H1 (cell line): ENCODE results near the gene CCDC88C. TPM values are rescaled to one million over a fixed set of nuclear protein-coding genes. Genes with fewer than 3 reads are reported as not detected.
A peak's percentile ranks its signal among the peaks of the same experiment; 100 is the strongest.

Source experiments
- CTCF ChIA-PET: fragments of 300-600 bp; sonication (Branson Sonifier 250); formaldehyde crosslinking; loops from one replicate; lab custom pipeline; 2021; ENCODE audit not compliant: partially characterized antibody; lab: Charles Lee
- POLR2A ChIA-PET: fragments of 300-600 bp; sonication (Branson Sonifier 250); formaldehyde crosslinking; loops from one replicate; lab custom pipeline; 2021; ENCODE audit warnings: inconsistent platforms; ENCODE audit not compliant: partially characterized antibody; lab: Charles Lee
- DNase-seq, 2 experiments: peaks; one replicate each; pipeline versions ENCODE4 v3.0.0 to v3.0.0-alpha.2; 2010 to 2022; ENCODE audit warnings: low spot score in 2 of 2, low read depth in 1 of 2, mixed read lengths in 1 of 2
- FAIRE-seq: peaks from 2 replicates; lab custom pipeline; 2011; peaks lifted over from hg19 to GRCh38; lab: Jason Lieb, UNC
- H2AFZ ChIP-seq: 2 replicates; pipeline ENCODE4 v1.8.1; 2012; ENCODE audit warnings: low read length, inconsistent platforms
- H2AK5ac ChIP-seq: 2 replicates; pipeline ENCODE4 v1.6.1; 2013; ENCODE audit warnings: low read depth, low read length
- H2BK120ac ChIP-seq: replicated peaks from 2 replicates; pipeline ENCODE3; 2013; ENCODE audit warnings: low read depth, low read length, inconsistent platforms
- H2BK12ac ChIP-seq: 2 replicates; pipeline ENCODE4 v1.6.1; 2013; ENCODE audit warnings: low read depth, low read length
- H2BK15ac ChIP-seq: 2 replicates; pipeline ENCODE4 v1.6.1; 2013; ENCODE audit warnings: low read length
- H2BK20ac ChIP-seq: 2 replicates; pipeline ENCODE4 v1.6.1; 2013; ENCODE audit warnings: low read length
- H2BK5ac ChIP-seq: 2 replicates; pipeline ENCODE4 v1.6.1; 2013; ENCODE audit warnings: low read depth, low read length
- H3K14ac ChIP-seq: 2 replicates; pipeline ENCODE4 v1.6.1; 2013; ENCODE audit warnings: inconsistent platforms; ENCODE audit not compliant: insufficient read length
- H3K18ac ChIP-seq: 2 replicates; pipeline ENCODE4 v1.6.1; 2013; ENCODE audit warnings: low read length; ENCODE audit errors: extremely low read depth
- H3K23ac ChIP-seq: 2 replicates; pipeline ENCODE4 v1.6.1; 2013; ENCODE audit warnings: inconsistent platforms; ENCODE audit not compliant: insufficient read length
- H3K23me2 ChIP-seq: 2 replicates; pipeline ENCODE4 v1.6.1; 2013; ENCODE audit warnings: low read depth, low read length
- H3K27ac ChIP-seq: 2 replicates; pipeline ENCODE4 v1.6.1; 2011; ENCODE audit warnings: low read depth, low read length, inconsistent platforms
- H3K27me3 ChIP-seq, 4 experiments: replicated peaks in 1 of 4; 1 replicate in 1 of 4; 2 replicates in 3 of 4; pipeline versions ENCODE4 v1.6.1 to v1.8.1; 2011 to 2013; ENCODE audit warnings: low read length in 3 of 4, mild to moderate bottlenecking in 3 of 4, inconsistent platforms in 2 of 4, mixed read lengths in 2 of 4, moderate library complexity in 1 of 4; ENCODE audit not compliant: control insufficient read depth in 3 of 4, insufficient read depth in 3 of 4; ENCODE audit errors: extremely low read depth in 1 of 4
- H3K36me3 ChIP-seq, 4 experiments: 2 replicates each; pipeline versions ENCODE4 v1.6.1 to v1.8.1; 2011 to 2013; ENCODE audit warnings: mild to moderate bottlenecking in 4 of 4, low read length in 3 of 4, moderate library complexity in 2 of 4, control low read depth in 1 of 4, inconsistent platforms in 1 of 4; ENCODE audit not compliant: insufficient read depth in 4 of 4, control insufficient read depth in 2 of 4
- H3K4ac ChIP-seq: replicated peaks from 2 replicates; pipeline ENCODE3; 2013; ENCODE audit warnings: low read length, low read depth, mixed read lengths, inconsistent platforms; ENCODE audit not compliant: insufficient read length
- H3K4me1 ChIP-seq, 4 experiments: replicated peaks in 1 of 4; 1 replicate in 1 of 4; 2 replicates in 3 of 4; pipeline versions ENCODE4 v1.6.1 to v1.8.1; 2011 to 2013; ENCODE audit warnings: low read length in 3 of 4, inconsistent platforms in 2 of 4, mixed read lengths in 1 of 4; ENCODE audit not compliant: insufficient read depth in 4 of 4, control insufficient read depth in 3 of 4
- H3K4me2 ChIP-seq, 2 experiments: 2 replicates each; pipeline versions ENCODE4 v1.6.1 to v1.8.1; 2011 to 2013; ENCODE audit warnings: low read depth in 2 of 2, low read length in 2 of 2, control low read depth in 1 of 2, inconsistent platforms in 1 of 2, mild to moderate bottlenecking in 1 of 2; ENCODE audit not compliant: insufficient read depth in 1 of 2
- H3K4me3 ChIP-seq, 4 experiments: fragments of 200-600, 300-600 bp in 1 of 4; sonication (generic), shearing (Covaris generic), sonication (Bioruptor Twin) in 1 of 4; 2 replicates each; pipeline versions ENCODE4 v1.5.1 to v1.8.1; 2011 to 2016; ENCODE audit warnings: low read length in 4 of 4, low read depth in 3 of 4, control low read depth in 2 of 4, inconsistent platforms in 2 of 4, mild to moderate bottlenecking in 2 of 4, mixed read lengths in 1 of 4, moderate library complexity in 1 of 4; ENCODE audit not compliant: insufficient read depth in 2 of 4; ENCODE audit errors: extremely low read depth in 1 of 4
- H3K56ac ChIP-seq: replicated peaks from 2 replicates; pipeline ENCODE3; 2013; ENCODE audit warnings: low read depth, mild to moderate bottlenecking, mixed read lengths, low read length, inconsistent platforms; ENCODE audit not compliant: insufficient read length
- H3K79me1 ChIP-seq: 2 replicates; pipeline ENCODE4 v1.6.1; 2013; ENCODE audit warnings: low read depth, low read length, control low read depth
- H3K79me2 ChIP-seq, 2 experiments: 2 replicates each; pipeline versions ENCODE4 v1.6.1 to v1.8.1; 2012 to 2013; ENCODE audit warnings: low read length in 2 of 2, mild to moderate bottlenecking in 2 of 2, inconsistent platforms in 1 of 2; ENCODE audit not compliant: insufficient read depth in 2 of 2, control insufficient read depth in 1 of 2
- H3K9ac ChIP-seq, 4 experiments: replicated peaks in 1 of 4; 1 replicate in 1 of 4; 2 replicates in 3 of 4; pipeline versions ENCODE4 v1.6.1 to v1.8.1; 2011 to 2013; ENCODE audit warnings: low read depth in 3 of 4, low read length in 3 of 4, control low read depth in 2 of 4, mild to moderate bottlenecking in 2 of 4, moderate library complexity in 2 of 4, inconsistent platforms in 1 of 4; ENCODE audit errors: extremely low read depth in 1 of 4
- H3K9me3 ChIP-seq, 2 experiments: 2 replicates each; pipeline versions ENCODE4 v1.6.1 to v1.8.1; 2012 to 2013; ENCODE audit warnings: mild to moderate bottlenecking in 2 of 2, moderate library complexity in 2 of 2, control low read depth in 1 of 2, inconsistent platforms in 1 of 2, low read depth in 1 of 2, low read length in 1 of 2, mixed read lengths in 1 of 2; ENCODE audit not compliant: insufficient read depth in 2 of 2
- H4K20me1 ChIP-seq, 2 experiments: replicated peaks in 1 of 2; 2 replicates each; pipeline versions ENCODE3 to v1.8.1; 2011 to 2013; ENCODE audit warnings: inconsistent platforms in 2 of 2, low read length in 2 of 2, mild to moderate bottlenecking in 1 of 2; ENCODE audit not compliant: insufficient read depth in 2 of 2, control insufficient read depth in 1 of 2
- H4K5ac ChIP-seq: 2 replicates; pipeline ENCODE4 v1.6.1; 2013; ENCODE audit warnings: low read length, low read depth, mixed read lengths, inconsistent platforms; ENCODE audit not compliant: insufficient read length
- H4K8ac ChIP-seq: 2 replicates; pipeline ENCODE4 v1.8.0; 2013; ENCODE audit warnings: mild to moderate bottlenecking, moderate library complexity, low read length, inconsistent platforms; ENCODE audit not compliant: insufficient read depth; ENCODE audit errors: extremely low read depth
- H4K91ac ChIP-seq: replicated peaks from 2 replicates; pipeline ENCODE3; 2013; ENCODE audit warnings: low read length, mixed read lengths, inconsistent platforms; ENCODE audit not compliant: insufficient read length
- ASH2L ChIP-seq: fragments of 200-600, 300-600 bp; sonication (generic); IDR thresholded peaks from one replicate; pipeline ENCODE4 v1.7.1; 2017; ENCODE audit warnings: low read length
- CEBPB ChIP-seq: IDR thresholded peaks from 2 replicates; pipeline ENCODE4 v1.6.1; 2012; ENCODE audit warnings: low read depth, low read length
- CHD2 ChIP-seq: IDR thresholded peaks from 2 replicates; pipeline ENCODE4 v1.6.1; 2012; ENCODE audit warnings: low read length, improper control_type of control experiment
- CREB1 ChIP-seq: IDR thresholded peaks from 2 replicates; pipeline ENCODE4 v1.6.1; 2012; ENCODE audit warnings: inconsistent platforms
- EZH2 ChIP-seq: fragments of 200-600 bp; sonication (generic); IDR thresholded peaks from 2 replicates; pipeline ENCODE4 v1.7.1; 2012; ENCODE audit warnings: low read depth, mild to moderate bottlenecking, moderate library complexity, low read length, inconsistent platforms; ENCODE audit not compliant: severe bottlenecking
- HDAC6 ChIP-seq: IDR thresholded peaks from one replicate; pipeline ENCODE4 v1.7.1; 2012; ENCODE audit warnings: low read depth, mild to moderate bottlenecking, inconsistent platforms, low read length, moderate library complexity
- MAFK ChIP-seq: IDR thresholded peaks from 2 replicates; pipeline ENCODE4 v1.6.1; 2012; ENCODE audit warnings: low read depth, mild to moderate bottlenecking, improper control_type of control experiment, low read length
- RAD21 ChIP-seq, 2 experiments: IDR thresholded peaks in 1 of 2; conservative IDR thresholded peaks in 1 of 2; 2 replicates each; pipeline ENCODE4 v1.6.1; 2011; ENCODE audit warnings: low read depth in 2 of 2, low read length in 2 of 2, improper control_type of control experiment in 1 of 2, inconsistent platforms in 1 of 2, mild to moderate bottlenecking in 1 of 2, moderate library complexity in 1 of 2
- RFX5 ChIP-seq: IDR thresholded peaks from 2 replicates; pipeline ENCODE4 v1.6.1; 2011; ENCODE audit warnings: low read depth, low read length, improper control_type of control experiment, borderline replicate concordance
- RNF2 ChIP-seq: fragments of 200-900, 300-1000 bp; sonication (generic); IDR thresholded peaks from 2 replicates; pipeline ENCODE4 v1.7.1; 2016; ENCODE audit warnings: borderline replicate concordance, low read depth, mild to moderate bottlenecking, antibody characterized with exemption, low read length; ENCODE audit not compliant: poor library complexity, severe bottlenecking; ENCODE audit errors: missing control alignments
- SIX5 ChIP-seq: IDR thresholded peaks from 2 replicates; pipeline ENCODE4 v1.6.1; 2011; ENCODE audit warnings: mild to moderate bottlenecking, low read depth, low read length
- WGBS, 2 experiments: shearing (Covaris generic) in 1 of 2; methylation state at CpG; one replicate each; pipeline versions ENCODE4 v1.1.6 to v1.1.7; 2013 to 2015; ENCODE audit warnings: low lambda C conversion rate in 2 of 2, mixed read lengths in 2 of 2, inconsistent platforms in 1 of 2, low coverage in 1 of 2, missing lambda C conversion rate in 1 of 2; ENCODE audit not compliant: insufficient replicate concordance in 2 of 2, insufficient coverage in 1 of 2, insufficient read length in 1 of 2; ENCODE audit errors: extremely low coverage in 1 of 2, missing lambda C conversion rate in 1 of 2; 5-methylcytosine and 5-hydroxymethylcytosine counted together
- polyA plus RNA-seq, 7 experiments: library from polyadenylated mRNA; depleted of rRNA in 3 of 7; stranded (reverse) in 5 of 7; unstranded in 2 of 7; fragments of >200 nt in 5 of 7; fragments of 200-250 nt in 2 of 7; gene quantifications; 1 replicate in 5 of 7; 2 replicates in 1 of 7; 4 replicates in 1 of 7; pipeline versions ENCODE4 v1.2.1 to v1.2.3, GENCODE V29; 2011 to 2013; ENCODE audit warnings: missing spikeins in 2 of 7, mixed read lengths in 2 of 7
- total RNA-seq: library from RNA; stranded (reverse); fragmentation: NEBNext Ultra II Directional; extraction: Animal tissue kit (Norgen Biotek cat#: 25700); gene quantifications from 2 replicates; pipeline ENCODE4 v1.2.1, GENCODE V29; 2021
- TF ChIP-seq, protein P1 (sequence below): IDR thresholded peaks from 2 replicates; pipeline ENCODE4 v1.6.1; 2012; ENCODE audit warnings: inconsistent platforms
- TF ChIP-seq, protein P2 (sequence below): IDR thresholded peaks from 2 replicates; pipeline ENCODE4 v1.6.1; 2012; ENCODE audit warnings: inconsistent platforms

CCDC88C gene
- total and polyA plus RNA-seq, 2 of the 8 experiments (the other 6 are each of a cell fraction or from before 2014, with no cell fraction given), result 10.3 to 57.7 TPM

DNA sequence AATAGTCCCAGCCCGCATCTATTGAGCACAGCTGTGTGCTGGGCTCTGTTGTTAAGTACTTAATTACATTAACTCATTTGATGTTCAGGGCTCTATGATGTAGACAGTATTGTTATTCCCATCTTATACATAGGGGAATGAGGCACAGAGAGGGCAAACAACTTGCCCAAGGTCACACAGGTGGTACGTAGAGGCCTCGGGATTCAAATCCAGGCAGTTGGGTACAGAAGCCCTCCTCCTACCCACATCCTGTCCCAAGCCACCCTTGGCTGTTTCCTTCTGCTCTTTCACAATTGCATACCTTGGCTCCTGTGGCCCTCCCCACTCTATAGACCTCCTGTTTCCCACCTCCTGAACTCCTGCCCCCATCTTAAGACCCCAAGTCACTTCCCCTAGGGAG is 163.2 kb downstream of the CCDC88C start:
- Histone ChIP-seq H2BK20ac (no peak overlapping the region), H3K9me3 (no peaks in the 10 kb centered on the region), H3K36me3 (no peaks in the 10 kb centered on the region), H3K79me1 (no peaks in the 10 kb centered on the region), H3K27ac (no peak overlapping the region), H3K79me2 (no peaks in the 10 kb centered on the region), H3K14ac (no peak overlapping the region), H3K4ac (no peak overlapping the region), H2AFZ (no peak overlapping the region), H4K8ac (no peak overlapping the region), H3K4me1 (peaks cover 0 to 10% (median 8%) of the 10 kb centered on the region in 4 experiments; a peak in 6 of 7 replicates), H3K27me3 (peaks cover 0 to 16% (median 9%) of the 10 kb centered on the region in 4 experiments; a peak in 6 of 7 replicates), H4K91ac (no peak overlapping the region), H3K4me2 (peak overlapping the region; percentile 73 to 95; a peak in 1 of 4 replicates), H2BK5ac (no peak overlapping the region), H3K56ac (no peak overlapping the region), H3K23ac (no peak overlapping the region), H4K5ac (no peak overlapping the region), H2BK15ac (no peak overlapping the region), H3K9ac (no peak overlapping the region), H2AK5ac (no peak overlapping the region), H2BK120ac (no peak overlapping the region), H2BK12ac (no peak overlapping the region), H3K23me2 (peaks cover 15% of the 10 kb centered on the region), H3K18ac (no peak overlapping the region), H3K4me3 (no peak overlapping the region; a peak in 1 of 8 replicates), H4K20me1 (no peaks in the 10 kb centered on the region)
- 91% methylated on average over 3 of the region's 3 CpGs; no CpG with 5 or more reads in 1 of the 2 experiments for WGBS, 2 experiments
- no peak for DNase-seq
- ChIA-PET CTCF (interaction anchor here (1.0 to 3.7 kb wide), 4 partner anchors 10 to 77 kb away, joined by 3 to 16 read pairs (median 8); partner anchors contain the start of gene GPR68), POLR2A (interaction anchor here (1.1 to 3.7 kb wide), 2 partner anchors 9 to 20 kb away, joined by 3 to 15 read pairs; no protein-coding TSS in a partner anchor)
- TF ChIP-seq RAD21 (IDR thresholded peaks at IDR 0.05 in 1 of 2, conservative IDR thresholded peaks at IDR 0.05 in 1 of 2; ENCODE audit: low read depth in 2 of 2, low read length in 2 of 2) (no peak), ASH2L (no peak), HDAC6 (no peak), EZH2 (no peak), MAFK (no peak), CHD2 (no peak), RFX5 (no peak), CEBPB (no peak), SIX5 (no peak), CREB1 (no peak), RNF2 (no peak)
- TF ChIP-seq, protein P1, sequence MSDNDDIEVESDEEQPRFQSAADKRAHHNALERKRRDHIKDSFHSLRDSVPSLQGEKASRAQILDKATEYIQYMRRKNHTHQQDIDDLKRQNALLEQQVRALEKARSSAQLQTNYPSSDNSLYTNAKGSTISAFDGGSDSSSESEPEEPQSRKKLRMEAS, result no peak
- TF ChIP-seq, protein P2, sequence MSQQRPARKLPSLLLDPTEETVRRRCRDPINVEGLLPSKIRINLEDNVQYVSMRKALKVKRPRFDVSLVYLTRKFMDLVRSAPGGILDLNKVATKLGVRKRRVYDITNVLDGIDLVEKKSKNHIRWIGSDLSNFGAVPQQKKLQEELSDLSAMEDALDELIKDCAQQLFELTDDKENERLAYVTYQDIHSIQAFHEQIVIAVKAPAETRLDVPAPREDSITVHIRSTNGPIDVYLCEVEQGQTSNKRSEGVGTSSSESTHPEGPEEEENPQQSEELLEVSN, result no peak
- no peak for FAIRE-seq
